SK-N-SH (cell line): Measurements from ENCODE around the gene TXNDC9. TPM values are rescaled to one million over a fixed set of nuclear protein-coding genes. Genes with fewer than 3 reads are reported as not detected.

Source experiments
- CTCF ChIA-PET: fragments of 300-600, 350-600 bp; formaldehyde crosslinking; extraction: SDS; loops from one replicate; lab custom pipeline; 2021; lab: Yijun Ruan, JAX
- POLR2A ChIA-PET: fragments of 350-600 bp; sonication (Branson Sonifier 250); formaldehyde crosslinking; extraction: SDS; loops from one replicate; lab custom pipeline; 2020; ENCODE audit warnings: antibody characterized with exemption, inconsistent platforms; lab: Yijun Ruan, JAX
- DNase-seq: peaks from one replicate; pipeline ENCODE4 v3.0.0; 2012
- H2AFZ ChIP-seq: fragments of 200-600 bp; sonication (generic); 2 replicates; pipeline ENCODE4 v1.8.1; 2016; ENCODE audit warnings: antibody characterized with exemption, mild to moderate bottlenecking, low read depth
- H3F3A ChIP-seq: fragments of 200-600 bp; sonication (generic); replicated peaks from 2 replicates; pipeline ENCODE3; 2016; ENCODE audit warnings: antibody characterized with exemption, mild to moderate bottlenecking; ENCODE audit not compliant: insufficient read depth
- H3K27ac ChIP-seq, 2 experiments: fragments of 200-500 bp in 1 of 2; fragments of 200-600 bp in 1 of 2; sonication (Bioruptor generic) in 1 of 2; sonication (generic), shearing (Covaris generic) in 1 of 2; 2 replicates each; pipeline versions ENCODE4 v1.5.1 to v1.6.1; 2014 to 2016; ENCODE audit warnings: low read depth in 2 of 2, inconsistent platforms in 1 of 2, low read length in 1 of 2, mild to moderate bottlenecking in 1 of 2, mixed read lengths in 1 of 2
- H3K27me3 ChIP-seq: fragments of 200-600 bp; sonication (generic), shearing (Covaris generic); 2 replicates; pipeline ENCODE4 v1.6.1; 2016; ENCODE audit warnings: mixed run types; ENCODE audit not compliant: insufficient read depth
- H3K36me3 ChIP-seq, 2 experiments: fragments of 200-500 bp in 1 of 2; fragments of 200-600 bp in 1 of 2; sonication (Bioruptor generic) in 1 of 2; sonication (generic) in 1 of 2; replicated peaks in 1 of 2; 2 replicates each; pipeline versions ENCODE3 to v1.5.1; 2014 to 2016; ENCODE audit warnings: low read length in 1 of 2, mild to moderate bottlenecking in 1 of 2; ENCODE audit not compliant: insufficient read depth in 2 of 2, control insufficient read depth in 1 of 2
- H3K4me1 ChIP-seq, 2 experiments: fragments of 200-500 bp in 1 of 2; fragments of 200-600 bp in 1 of 2; sonication (Bioruptor generic) in 1 of 2; sonication (generic), shearing (Covaris generic) in 1 of 2; 2 replicates each; pipeline versions ENCODE4 v1.5.1 to v1.6.1; 2014 to 2016; ENCODE audit warnings: low read depth in 1 of 2, low read length in 1 of 2, mixed run types in 1 of 2; ENCODE audit not compliant: insufficient read depth in 2 of 2, control insufficient read depth in 1 of 2
- H3K4me2 ChIP-seq: fragments of 200-600 bp; sonication (generic), shearing (Covaris generic); 2 replicates; pipeline ENCODE4 v1.6.1; 2017; ENCODE audit warnings: mixed run types
- H3K4me3 ChIP-seq, 2 experiments: fragments of 200-500 bp in 1 of 2; fragments of 200-600 bp in 1 of 2; sonication (Bioruptor generic) in 1 of 2; sonication (generic), shearing (Covaris generic) in 1 of 2; 2 replicates each; pipeline versions ENCODE4 v1.5.1 to v1.8.1; 2014 to 2016; ENCODE audit warnings: low read depth in 2 of 2, inconsistent platforms in 1 of 2, low read length in 1 of 2, mild to moderate bottlenecking in 1 of 2, mixed read lengths in 1 of 2, moderate library complexity in 1 of 2
- H3K79me2 ChIP-seq: fragments of 200-600 bp; sonication (generic); 2 replicates; pipeline ENCODE4 v1.8.1; 2017; ENCODE audit warnings: mild to moderate bottlenecking; ENCODE audit not compliant: insufficient read depth
- H3K9ac ChIP-seq: fragments of 200-600 bp; sonication (generic); 2 replicates; pipeline ENCODE4 v1.6.1; 2017; ENCODE audit warnings: mixed run types
- H3K9me2 ChIP-seq: fragments of 200-600 bp; sonication (generic); 2 replicates; pipeline ENCODE4 v1.6.1; 2017; ENCODE audit warnings: mixed run types
- H3K9me3 ChIP-seq: fragments of 200-600 bp; sonication (generic); 2 replicates; pipeline ENCODE4 v1.6.1; 2017; ENCODE audit warnings: mixed run types, mild to moderate bottlenecking, moderate library complexity
- H4K20me1 ChIP-seq: fragments of 200-600 bp; sonication (generic); 2 replicates; pipeline ENCODE4 v1.6.1; 2017; ENCODE audit warnings: mild to moderate bottlenecking, mixed run types; ENCODE audit not compliant: insufficient read depth
- EP300 ChIP-seq, 2 experiments: IDR thresholded peaks; 2 replicates each; pipeline versions ENCODE4 v1.4.0 to v1.6.1; 2012; ENCODE audit warnings: borderline replicate concordance in 1 of 2, low read depth in 1 of 2, low read length in 1 of 2
- EZH2phosphoT487 ChIP-seq: fragments of 200-600 bp; sonication (generic); IDR thresholded peaks from 2 replicates; pipeline ENCODE4 v1.6.1; 2017; ENCODE audit warnings: low read depth, mixed run types, mild to moderate bottlenecking, antibody characterized with exemption, moderate library complexity, borderline replicate concordance
- FOXJ3 ChIP-seq: sonication (generic); formaldehyde crosslinking; IDR thresholded peaks from 2 replicates; pipeline ENCODE4 v1.5.1; 2020; ENCODE audit warnings: mild to moderate bottlenecking, missing genetic modification reagents
- JUND ChIP-seq: IDR thresholded peaks from 2 replicates; pipeline ENCODE4 v1.4.0; 2012
- MEF2A ChIP-seq: IDR thresholded peaks from 2 replicates; pipeline ENCODE4 v1.4.0; 2012; ENCODE audit warnings: low read depth, borderline replicate concordance
- MXI1 ChIP-seq: IDR thresholded peaks from 2 replicates; pipeline ENCODE4 v1.6.1; 2012; ENCODE audit warnings: mild to moderate bottlenecking, low read depth, low read length, improper control_type of control experiment
- RFX5 ChIP-seq: IDR thresholded peaks from 2 replicates; pipeline ENCODE4 v1.6.1; 2012; ENCODE audit warnings: mild to moderate bottlenecking, improper control_type of control experiment, low read length
- SMC3 ChIP-seq: IDR thresholded peaks from 2 replicates; pipeline ENCODE4 v1.6.1; 2012; ENCODE audit warnings: low read depth, low read length, improper control_type of control experiment
- TAF1 ChIP-seq: IDR thresholded peaks from 2 replicates; pipeline ENCODE4 v1.6.1; 2012; ENCODE audit warnings: low read depth, mild to moderate bottlenecking, low read length, moderate library complexity, borderline replicate concordance
- TCF12 ChIP-seq: IDR thresholded peaks from 2 replicates; pipeline ENCODE4 v1.4.0; 2012
- TEAD4 ChIP-seq: IDR thresholded peaks from 2 replicates; pipeline ENCODE4 v1.4.0; 2012; ENCODE audit warnings: mild to moderate bottlenecking, borderline replicate concordance; ENCODE audit not compliant: insufficient read depth
- WGBS: methylation state at CpG from one replicate; pipeline ENCODE4 v1.1.6; 2017; ENCODE audit warnings: low lambda C conversion rate; 5-methylcytosine and 5-hydroxymethylcytosine counted together
- polyA plus RNA-seq, 3 experiments: library from polyadenylated mRNA; depleted of rRNA; stranded (reverse); fragments of >200 nt; gene quantifications; 2 replicates each; pipeline ENCODE4 v1.2.3, GENCODE V29; 2012
- TF ChIP-seq, protein P1 (sequence below): IDR thresholded peaks from 2 replicates; pipeline ENCODE4; 2012
- TF ChIP-seq, protein P2 (sequence below): fragments of 150-350 bp; IDR thresholded peaks from 2 replicates; pipeline ENCODE4 v1.6.1; 2016; ENCODE audit warnings: mild to moderate bottlenecking, low read depth, low read length

TXNDC9 gene
- polyA plus RNA-seq, 1 of the 3 experiments (the other 2 are of a cell fraction) = 19.1 TPM

DNA sequence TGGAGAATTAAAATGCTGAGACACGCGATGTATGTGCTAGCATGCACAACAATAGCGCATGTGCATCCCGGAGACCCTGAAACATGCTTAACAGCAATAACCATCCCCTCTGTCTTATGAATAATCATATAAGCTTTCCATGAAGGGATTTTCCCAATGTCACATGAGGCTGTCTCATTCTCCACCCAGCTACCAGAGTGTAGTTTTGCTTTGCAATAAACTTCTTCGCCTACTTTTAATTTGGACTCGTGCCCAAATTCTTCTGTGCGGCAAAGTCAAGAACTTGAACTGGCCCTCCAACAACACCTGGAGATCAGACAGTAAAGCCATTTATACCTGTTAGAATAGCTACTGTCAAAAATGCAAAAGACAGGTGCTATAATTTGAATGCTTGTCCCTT lies 50.6 kb downstream of the TXNDC9 start:
- 97% methylated on average over 7 of the region's 7 CpGs for WGBS
- H2AFZ ChIP-seq = no peak overlapping the region
- TF ChIP-seq TCF12 = no peak
- no peak for TF ChIP-seq TEAD4
- TF ChIP-seq FOXJ3 = no peak
- TF ChIP-seq RFX5 = no peak
- no peak for TF ChIP-seq EP300 (IDR thresholded peaks at IDR 0.05; ENCODE audit: borderline replicate concordance in 1 of 2, low read depth in 1 of 2, low read length in 1 of 2)
- no peak for TF ChIP-seq MEF2A
- TF ChIP-seq, protein P1, sequence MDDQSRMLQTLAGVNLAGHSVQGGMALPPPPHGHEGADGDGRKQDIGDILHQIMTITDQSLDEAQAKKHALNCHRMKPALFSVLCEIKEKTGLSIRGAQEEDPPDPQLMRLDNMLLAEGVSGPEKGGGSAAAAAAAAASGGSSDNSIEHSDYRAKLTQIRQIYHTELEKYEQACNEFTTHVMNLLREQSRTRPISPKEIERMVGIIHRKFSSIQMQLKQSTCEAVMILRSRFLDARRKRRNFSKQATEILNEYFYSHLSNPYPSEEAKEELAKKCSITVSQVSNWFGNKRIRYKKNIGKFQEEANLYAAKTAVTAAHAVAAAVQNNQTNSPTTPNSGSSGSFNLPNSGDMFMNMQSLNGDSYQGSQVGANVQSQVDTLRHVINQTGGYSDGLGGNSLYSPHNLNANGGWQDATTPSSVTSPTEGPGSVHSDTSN = no peak
- TF ChIP-seq MXI1 = no peak
- TF ChIP-seq, protein P2, sequence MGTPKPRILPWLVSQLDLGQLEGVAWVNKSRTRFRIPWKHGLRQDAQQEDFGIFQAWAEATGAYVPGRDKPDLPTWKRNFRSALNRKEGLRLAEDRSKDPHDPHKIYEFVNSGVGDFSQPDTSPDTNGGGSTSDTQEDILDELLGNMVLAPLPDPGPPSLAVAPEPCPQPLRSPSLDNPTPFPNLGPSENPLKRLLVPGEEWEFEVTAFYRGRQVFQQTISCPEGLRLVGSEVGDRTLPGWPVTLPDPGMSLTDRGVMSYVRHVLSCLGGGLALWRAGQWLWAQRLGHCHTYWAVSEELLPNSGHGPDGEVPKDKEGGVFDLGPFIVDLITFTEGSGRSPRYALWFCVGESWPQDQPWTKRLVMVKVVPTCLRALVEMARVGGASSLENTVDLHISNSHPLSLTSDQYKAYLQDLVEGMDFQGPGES = no peak
- no peak for TF ChIP-seq TAF1
- TF ChIP-seq JUND = no peak
- TF ChIP-seq EZH2phosphoT487 = no peak
- TF ChIP-seq, all 33 proteins: peak for 0
- no peaks in the 10 kb centered on the region for H4K20me1 ChIP-seq
- ChIA-PET CTCF (no interaction called here), POLR2A (no interaction called here)
- no peaks in the 10 kb centered on the region for H3K4me1 ChIP-seq
- no peaks in the 10 kb centered on the region for H3K79me2 ChIP-seq
- H3K4me2 ChIP-seq = no peak overlapping the region
- no peak overlapping the region for H3K9ac ChIP-seq
- H3K4me3 ChIP-seq = no peak overlapping the region
- H3K9me2 ChIP-seq = no peaks in the 10 kb centered on the region
- no peak overlapping the region for H3K27ac ChIP-seq
- no peaks in the 10 kb centered on the region for H3K36me3 ChIP-seq
- no peak for DNase-seq
- no peaks in the 10 kb centered on the region for H3K27me3 ChIP-seq
- H3F3A ChIP-seq = no peaks in the 10 kb centered on the region
- H3K9me3 ChIP-seq = no peaks in the 10 kb centered on the region; the same call in 1 of the 2 replicates

DNA sequence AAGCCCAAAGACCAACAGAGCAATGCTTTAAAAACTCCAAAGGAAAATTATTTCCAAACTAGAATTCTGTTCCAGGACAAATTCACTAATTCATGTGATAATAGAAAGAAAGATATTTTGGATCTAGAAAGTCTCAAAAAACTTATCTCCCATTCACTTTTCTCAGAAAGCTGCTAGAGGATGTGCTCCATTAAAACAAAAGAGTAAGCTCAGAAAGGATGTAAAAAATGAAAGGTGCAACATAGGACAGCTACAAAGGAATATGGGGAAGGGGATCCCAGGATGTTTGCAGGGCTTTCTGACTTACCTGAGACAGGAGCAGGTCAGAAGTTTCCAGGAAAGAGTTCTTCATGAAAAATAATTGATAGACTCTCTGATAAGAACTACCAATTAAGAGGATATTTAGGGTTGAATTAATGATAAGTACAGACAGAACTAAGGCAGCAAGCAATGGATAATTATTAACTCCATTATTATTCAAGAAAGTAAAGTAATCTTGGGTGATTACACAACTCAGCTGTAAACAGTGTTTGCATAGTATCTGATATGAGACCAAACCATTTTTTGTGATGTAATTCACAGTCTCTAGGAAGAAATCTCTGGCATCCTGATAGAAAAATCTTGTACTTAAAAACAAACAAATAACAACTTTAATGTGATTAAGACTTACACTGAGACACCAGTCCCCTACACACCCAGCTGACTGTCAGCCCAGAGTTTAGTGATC lies 56.0 kb downstream of the TXNDC9 start:
- H3K4me1 ChIP-seq = no peaks in the 10 kb centered on the region; a peak in 1 of 4 replicates
- peaks cover 0 to 6% of the 10 kb centered on the region in 2 experiments for H3K36me3 ChIP-seq
- H3K4me2 ChIP-seq = no peak overlapping the region
- H3F3A ChIP-seq = no peaks in the 10 kb centered on the region
- H4K20me1 ChIP-seq = no peaks in the 10 kb centered on the region
- no peak overlapping the region for H3K27ac ChIP-seq
- H2AFZ ChIP-seq = no peak overlapping the region
- no peak for DNase-seq
- POLR2A ChIA-PET = no interaction called here
- H3K9me3 ChIP-seq = peaks cover 3% of the 10 kb centered on the region; the same call in 1 of the 2 replicates
- no peak for TF ChIP-seq SMC3
- H3K9ac ChIP-seq = no peak overlapping the region
- no peaks in the 10 kb centered on the region for H3K27me3 ChIP-seq
- H3K9me2 ChIP-seq = no peaks in the 10 kb centered on the region
- CTCF ChIA-PET = no interaction called here
- no peak overlapping the region for H3K4me3 ChIP-seq
- no peaks in the 10 kb centered on the region for H3K79me2 ChIP-seq
